Measurements from ENCODE around the gene NFKBIB.

Gene NFKBIB

DNA sequence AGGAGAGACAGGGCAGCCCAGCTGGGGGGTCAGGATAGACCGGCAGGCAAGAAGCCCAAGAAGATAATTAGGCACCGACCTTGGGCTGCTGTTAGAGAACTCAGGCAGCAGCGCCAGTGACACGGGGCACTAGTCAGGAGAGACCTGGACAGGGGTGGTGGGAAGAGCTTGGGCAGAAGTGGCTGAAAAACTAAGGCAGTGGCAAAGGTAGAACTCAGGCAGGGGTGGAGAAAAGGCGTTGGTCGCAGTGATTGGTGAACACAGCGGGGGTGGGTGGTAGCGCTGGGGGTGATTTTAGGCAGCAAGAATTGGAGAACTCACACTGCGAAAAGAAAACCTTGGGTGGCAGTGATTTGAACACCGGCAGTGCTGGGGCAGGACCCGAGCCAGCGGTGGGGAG, 7.9 kb downstream of the NFKBIB start:
- no peak for DNase-seq

DNA sequence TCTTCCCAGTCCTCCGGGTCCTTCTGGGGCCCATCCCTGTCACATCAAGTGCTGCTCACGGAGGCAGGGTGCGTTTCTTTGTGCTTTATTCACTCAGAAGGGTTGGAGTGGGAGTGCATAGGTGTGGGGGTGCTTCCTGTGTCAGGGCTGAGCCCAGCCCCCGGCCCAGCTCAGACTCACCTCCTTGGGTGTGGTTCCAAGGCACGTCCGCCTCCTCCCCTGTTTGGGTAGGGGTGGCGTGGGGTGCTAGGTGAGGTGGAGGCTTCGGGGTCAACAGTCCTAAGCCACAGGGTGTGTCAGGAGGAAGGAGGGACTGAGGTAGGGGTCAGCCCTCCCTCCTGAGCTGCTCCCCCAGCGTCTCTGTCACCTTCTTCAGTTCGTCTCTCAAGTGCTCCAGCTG, 9.1 kb downstream of the NFKBIB start:
- DNase-seq: no peak

- no peak for DNase-seq
Observed at GRCh38 chr19:38910488-38910887, 10.7 kb downstream of the NFKBIB start.

- no peak for DNase-seq
Observed at GRCh38 chr19:38911388-38912001, 11.7 kb downstream of the NFKBIB start.

DNA sequence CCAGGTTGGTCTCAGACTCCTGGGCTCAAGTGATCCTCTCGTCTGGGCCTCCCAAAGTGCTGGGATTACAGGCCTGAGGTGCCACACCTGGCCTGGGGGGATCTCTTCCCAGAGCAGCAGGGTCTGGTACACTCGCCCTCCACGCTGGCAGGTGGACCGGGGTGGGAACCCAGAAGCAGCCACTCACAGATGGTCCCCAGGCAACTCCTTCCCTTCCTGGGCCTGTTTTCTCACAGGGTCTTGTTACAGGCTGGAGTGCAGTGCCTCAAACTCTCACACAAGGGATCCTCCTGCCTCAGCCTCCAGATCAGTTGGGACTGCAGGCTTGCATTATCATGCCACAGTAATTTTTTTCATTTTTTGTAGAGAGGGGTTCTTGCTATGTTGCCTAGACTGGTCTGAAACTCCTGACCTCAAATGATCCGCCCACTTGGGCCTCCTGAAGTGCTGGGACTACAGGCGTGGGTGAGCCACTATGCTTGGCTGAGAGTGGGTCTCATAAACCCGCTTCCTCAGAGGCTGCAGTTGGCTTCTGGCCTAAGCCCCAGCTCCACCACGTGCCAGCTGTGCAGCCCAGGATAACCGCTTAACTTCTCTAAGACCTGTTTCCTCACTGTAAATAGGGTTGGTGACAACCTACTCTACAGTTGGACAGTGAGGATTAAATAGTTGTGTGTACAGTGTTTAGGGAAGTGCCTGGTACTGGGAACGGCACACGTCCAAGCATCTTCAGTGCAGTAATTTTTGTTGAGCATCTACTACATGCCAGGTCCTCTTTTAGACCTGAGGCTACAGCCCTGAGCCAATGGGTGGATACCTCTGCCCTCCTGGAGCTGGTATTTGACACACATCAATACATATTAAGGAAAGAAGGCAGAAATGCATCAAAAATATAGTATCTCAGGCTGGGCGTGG, 13.1 kb downstream of the NFKBIB start:
- no peak for DNase-seq

GRCh38 chr19:38913958-38914357, 14.2 kb downstream of the NFKBIB start:
- no peak for DNase-seq

DNA sequence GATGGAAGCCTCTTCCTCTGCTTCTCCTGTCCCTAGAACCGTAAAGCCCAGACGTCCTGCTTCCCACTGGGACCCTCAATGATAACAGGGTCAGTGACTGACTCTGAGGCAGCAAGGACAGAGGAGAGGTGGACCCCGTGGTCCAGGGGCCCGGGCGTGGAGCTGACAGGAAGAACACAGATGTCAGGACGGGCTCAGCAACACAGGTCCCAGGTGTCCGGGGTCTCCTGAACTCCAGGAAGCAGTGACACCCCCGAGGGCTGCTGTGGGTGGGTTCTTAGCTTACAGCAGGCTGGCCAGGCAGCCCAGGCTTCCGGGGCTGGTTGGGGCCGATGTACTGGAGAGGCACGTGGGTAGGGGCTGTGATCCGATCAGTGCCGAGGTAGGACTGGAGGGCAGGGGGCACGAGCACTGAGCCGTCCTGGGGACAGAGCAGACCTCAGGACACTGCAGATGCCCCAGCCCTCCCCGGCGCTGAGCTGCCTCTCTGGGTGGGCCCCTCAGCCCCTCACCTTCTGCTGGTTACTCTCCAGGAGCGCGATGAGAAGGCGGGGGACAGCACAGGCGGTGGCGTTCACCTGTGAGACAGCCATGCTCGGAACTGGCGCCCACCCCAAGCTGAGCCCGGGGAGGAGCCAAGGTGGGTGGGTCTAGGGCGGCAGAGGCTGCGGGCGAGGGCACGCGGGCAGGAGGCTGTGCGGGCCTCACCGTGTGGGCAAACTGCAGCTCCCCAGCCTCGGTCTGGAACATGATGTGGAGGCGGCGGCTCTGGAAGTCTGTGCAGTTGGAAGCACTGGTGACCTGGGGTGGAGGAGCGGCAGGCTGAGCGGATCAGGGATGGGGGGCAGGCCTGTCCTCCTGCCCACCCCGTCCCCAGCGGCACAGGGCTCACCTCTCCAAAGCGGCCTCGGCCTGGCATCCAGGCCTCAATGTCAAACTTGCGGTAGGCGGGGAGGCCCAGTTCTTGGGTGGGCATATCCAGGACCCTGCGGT, 15.9 kb downstream of the NFKBIB start:
- DNase-seq: no peak

DNA sequence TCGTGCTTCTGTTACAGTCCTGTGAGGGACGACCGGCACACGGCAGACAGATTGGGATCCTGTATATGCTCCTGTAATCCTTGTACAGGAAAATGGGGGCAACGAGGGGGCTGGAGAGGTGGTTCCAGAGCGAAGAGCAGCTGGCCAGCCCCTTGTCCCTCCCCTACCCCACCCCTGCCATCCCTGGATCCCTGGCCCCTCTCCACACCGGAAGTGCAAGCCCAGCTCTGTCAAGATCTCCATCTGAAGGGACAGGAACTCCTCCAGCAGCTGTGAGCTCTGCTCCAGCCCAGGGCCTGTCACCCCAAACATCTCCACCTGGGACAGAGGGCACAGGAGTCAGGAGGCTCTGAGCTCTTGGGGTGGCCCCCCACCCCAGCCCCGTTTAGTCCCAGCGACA, 17.7 kb downstream of the NFKBIB start:
- no peak for DNase-seq

DNA sequence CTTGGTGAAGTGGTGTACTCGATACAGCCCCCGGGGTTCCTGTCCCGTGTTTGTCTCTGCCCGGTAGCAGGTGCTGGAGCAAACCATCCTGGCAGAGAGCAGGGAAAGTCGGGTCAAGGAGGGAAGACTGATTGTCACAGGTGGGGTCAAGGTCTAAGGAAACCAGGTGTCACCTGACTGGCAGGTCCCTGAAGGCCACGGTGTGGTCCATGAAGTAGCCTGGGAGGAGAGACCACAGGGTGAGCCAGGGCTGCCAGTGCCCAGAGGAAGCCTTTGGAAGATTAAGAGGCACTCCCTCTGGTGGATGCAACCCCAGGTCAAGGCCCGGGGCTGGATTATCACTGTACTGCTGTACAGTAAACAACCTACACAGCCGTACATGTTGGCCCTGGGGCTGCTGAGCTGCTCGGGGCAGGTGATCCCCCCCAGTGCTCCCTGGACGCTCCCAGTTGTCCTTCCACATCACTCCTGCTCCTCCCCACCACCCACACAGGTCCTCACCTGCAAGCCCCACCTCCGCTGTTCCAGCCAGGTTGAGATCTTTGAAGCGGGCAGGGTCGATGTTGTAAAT, 18.2 kb downstream of the NFKBIB start:
- no peak for DNase-seq

DNA sequence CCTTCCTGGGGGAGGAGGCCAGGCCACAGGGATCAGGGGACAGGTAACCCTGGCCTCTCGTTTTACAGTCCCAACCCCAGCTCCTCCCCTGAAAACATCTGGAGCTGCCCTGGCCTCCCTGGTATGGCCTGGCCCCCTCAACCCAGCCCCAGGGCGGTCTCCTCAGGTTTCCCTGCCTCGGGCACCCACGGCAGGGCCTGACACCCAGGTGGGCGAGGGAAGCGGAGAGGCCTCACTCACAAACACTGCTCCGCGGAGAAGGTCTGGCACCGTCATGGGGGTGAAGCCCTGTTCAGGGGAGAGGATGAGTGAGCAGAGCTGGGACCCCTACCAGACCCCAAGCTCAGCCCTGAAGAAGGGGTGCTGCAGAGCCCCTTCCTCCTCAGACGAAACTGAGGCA, 18.8 kb downstream of the NFKBIB start:
- DNase-seq: no peak

GRCh38 chr19:38919837-38920601, 20.2 kb downstream of the NFKBIB start:
- DNase-seq: no peak

DNA sequence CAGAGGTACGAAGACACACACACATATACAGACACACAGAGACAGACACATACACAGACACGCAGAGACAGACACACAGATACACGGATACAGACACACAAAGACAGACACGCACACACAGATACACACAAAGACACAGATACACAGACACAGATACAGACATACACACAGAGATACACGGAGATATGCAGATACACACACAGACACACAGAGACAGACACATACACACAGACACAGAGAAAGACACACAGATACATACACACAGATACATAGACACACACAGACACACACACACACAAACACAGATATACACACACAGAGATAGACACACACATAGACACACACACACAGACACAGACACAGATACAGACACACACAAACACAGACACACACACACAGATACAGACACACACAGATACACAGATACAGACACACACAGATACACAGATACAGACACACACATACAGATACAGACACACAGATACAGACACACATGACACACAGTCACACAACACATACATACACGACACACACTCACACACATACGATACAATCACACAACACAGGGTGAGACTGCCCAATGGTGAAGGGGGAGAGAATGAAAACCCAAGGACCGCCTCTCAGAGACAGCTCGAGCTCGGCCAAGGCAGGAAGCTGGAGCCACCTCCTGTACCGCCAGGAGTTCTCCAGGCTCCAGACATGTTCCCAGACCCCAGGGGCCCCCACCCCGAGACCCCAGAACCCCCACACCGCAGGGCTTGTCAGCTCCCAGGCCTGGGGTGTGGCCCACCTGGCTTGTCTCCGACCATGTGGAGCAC, 21.0 kb downstream of the NFKBIB start:
- DNase-seq: no peak

GRCh38 chr19:38921420-38922274, 21.9 kb downstream of the NFKBIB start:
- DNase-seq: no peak

GRCh38 chr19:38922482-38922881, 22.7 kb downstream of the NFKBIB start:
- DNase-seq: no peak

DNA sequence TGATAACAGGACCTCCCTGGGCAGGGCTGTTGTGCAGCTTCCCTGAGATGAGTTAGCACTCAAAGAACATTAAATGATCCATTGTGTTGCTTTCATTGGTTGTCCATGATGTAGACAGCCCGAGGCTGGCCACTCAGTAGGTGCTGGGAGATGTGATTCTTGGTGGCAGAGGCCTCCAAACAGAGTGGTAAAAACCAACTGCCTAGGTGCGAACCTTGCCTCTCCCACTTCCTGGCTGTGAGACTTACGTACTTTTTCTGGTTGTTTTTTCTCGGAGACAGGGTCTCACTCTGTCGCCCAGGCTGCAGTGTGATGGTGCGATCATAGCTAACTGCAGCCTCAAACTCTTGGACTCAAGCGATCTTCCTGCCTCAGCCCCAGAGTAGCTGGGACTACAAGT, 24.6 kb downstream of the NFKBIB start:
- no peak for DNase-seq

- DNase-seq: no peak
Observed at GRCh38 chr19:38928391-38929001, 28.7 kb downstream of the NFKBIB start.

GRCh38 chr19:38929929-38930775, 30.4 kb downstream of the NFKBIB start, which contains the start of gene SARS2:
Gene SARS2 (minus strand): TSS chr19:38930763. CDS start chr19:38930736, 27 bp downstream.
- DNase-seq: peak; percentile 96

DNA sequence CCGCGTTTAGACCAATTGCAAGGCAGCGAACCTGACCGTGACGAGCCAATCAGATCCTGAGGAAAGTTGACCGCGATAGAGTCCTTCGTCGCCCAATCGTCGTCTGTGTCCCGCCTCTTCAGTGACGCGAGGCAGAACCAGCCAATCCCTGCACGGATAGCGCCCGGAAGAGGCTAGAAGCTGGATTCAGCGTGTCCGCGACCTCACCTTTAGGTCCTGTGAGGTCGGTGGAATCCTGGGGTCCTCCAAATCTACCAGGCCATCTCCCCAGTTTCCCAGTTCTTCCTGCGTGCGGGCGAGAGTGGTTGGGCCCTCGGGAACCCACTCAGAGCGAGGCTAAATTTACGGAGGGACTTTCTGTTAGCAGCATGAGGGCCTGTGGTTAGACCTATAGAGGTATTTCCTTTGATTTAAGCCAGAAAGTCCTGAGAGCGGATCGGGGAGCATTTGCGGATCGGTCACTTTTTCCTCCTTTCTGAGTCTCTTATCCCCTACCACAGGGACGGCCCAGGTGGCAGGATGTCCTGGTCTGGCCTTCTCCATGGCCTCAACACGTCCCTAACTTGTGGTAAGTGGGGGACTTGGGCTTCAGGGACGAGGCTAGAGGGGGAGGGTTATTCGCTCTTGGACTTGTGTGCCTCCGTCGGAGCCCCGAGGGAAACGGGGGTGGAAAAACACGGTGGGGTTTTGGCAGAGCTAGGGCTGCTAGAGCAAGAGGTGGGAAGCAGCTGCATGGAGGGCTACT, 31.2 kb downstream of the NFKBIB start, which contains the start of gene MRPS12:
Gene MRPS12 (plus strand): TSS at position 169 of the 745 bp plus-strand sequence. CDS start 351 bp downstream, at position 520.
- peak; percentile 99 for DNase-seq
